ENCODE measurements around the gene CELA2A.

DNA sequence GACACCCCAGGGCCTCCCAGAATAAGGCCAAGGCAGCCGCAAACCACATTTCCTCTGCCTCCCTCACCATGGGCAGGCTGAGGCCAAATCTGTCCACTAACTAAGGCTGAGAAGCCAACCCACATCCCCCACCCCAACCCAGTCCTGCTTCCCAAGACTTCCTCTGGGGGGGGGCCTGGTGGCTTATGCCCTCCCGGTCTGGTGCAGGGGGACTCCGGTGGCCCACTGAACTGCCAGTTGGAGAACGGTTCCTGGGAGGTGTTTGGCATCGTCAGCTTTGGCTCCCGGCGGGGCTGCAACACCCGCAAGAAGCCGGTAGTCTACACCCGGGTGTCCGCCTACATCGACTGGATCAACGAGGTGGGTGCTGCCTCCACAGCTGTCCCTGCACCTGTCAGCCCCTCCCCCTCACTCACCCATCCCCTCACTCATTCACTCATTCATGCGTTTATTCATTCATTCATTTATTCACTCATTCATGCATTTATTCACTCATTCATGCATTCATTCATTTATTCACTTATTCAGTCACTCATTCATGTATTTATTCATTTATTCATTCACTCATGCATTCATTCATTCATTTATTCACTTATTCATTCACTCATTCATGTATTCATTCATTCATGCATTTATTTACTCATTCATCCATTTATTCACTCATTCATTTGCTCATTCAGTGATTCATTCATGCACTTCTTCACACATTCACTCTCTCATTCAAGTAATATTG lies 11.0 kb upstream of the CELA2A start:
- TF ChIP-seq POLR2A (IDR thresholded peaks at IDR 0.05) = no peak
- TF ChIP-seq, protein P1, sequence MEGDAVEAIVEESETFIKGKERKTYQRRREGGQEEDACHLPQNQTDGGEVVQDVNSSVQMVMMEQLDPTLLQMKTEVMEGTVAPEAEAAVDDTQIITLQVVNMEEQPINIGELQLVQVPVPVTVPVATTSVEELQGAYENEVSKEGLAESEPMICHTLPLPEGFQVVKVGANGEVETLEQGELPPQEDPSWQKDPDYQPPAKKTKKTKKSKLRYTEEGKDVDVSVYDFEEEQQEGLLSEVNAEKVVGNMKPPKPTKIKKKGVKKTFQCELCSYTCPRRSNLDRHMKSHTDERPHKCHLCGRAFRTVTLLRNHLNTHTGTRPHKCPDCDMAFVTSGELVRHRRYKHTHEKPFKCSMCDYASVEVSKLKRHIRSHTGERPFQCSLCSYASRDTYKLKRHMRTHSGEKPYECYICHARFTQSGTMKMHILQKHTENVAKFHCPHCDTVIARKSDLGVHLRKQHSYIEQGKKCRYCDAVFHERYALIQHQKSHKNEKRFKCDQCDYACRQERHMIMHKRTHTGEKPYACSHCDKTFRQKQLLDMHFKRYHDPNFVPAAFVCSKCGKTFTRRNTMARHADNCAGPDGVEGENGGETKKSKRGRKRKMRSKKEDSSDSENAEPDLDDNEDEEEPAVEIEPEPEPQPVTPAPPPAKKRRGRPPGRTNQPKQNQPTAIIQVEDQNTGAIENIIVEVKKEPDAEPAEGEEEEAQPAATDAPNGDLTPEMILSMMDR (IDR thresholded peaks at IDR 0.05) = no peak

All from lower leg skin (tissue), 3 donors.